Vagina (tissue), 2 donors: ENCODE data around the gene TMEM108. TPM values are rescaled to one million over a fixed set of nuclear protein-coding genes. Genes with fewer than 3 reads are reported as not detected.

Source experiments
- DNase-seq, 2 donors: peaks; one replicate each; pipeline ENCODE4 v3.0.0-alpha.2; 2017; ENCODE audit errors: extremely low spot score in 2 of 2
- H3K27ac ChIP-seq: fragments of 200-600 bp; sonication (generic); one replicate; pipeline ENCODE4 v1.5.1; 2019
- H3K27me3 ChIP-seq: fragments of 200-600 bp; sonication (generic); one replicate; pipeline ENCODE4 v1.5.1; 2019
- H3K36me3 ChIP-seq, 2 donors: fragments of 200-600 bp; sonication (generic); one replicate each; pipeline ENCODE4 v1.5.1; 2017 to 2019
- H3K4me1 ChIP-seq: fragments of 200-600 bp; sonication (generic); one replicate; pipeline ENCODE4 v1.5.1; 2019
- H3K4me3 ChIP-seq, 2 donors: fragments of 200-600 bp; sonication (generic); 1 replicate in 1 of 2; 2 replicates in 1 of 2; pipeline ENCODE4 v1.5.1; 2016 to 2019
- H3K9me3 ChIP-seq: fragments of 200-600 bp; sonication (generic); one replicate; pipeline ENCODE4 v1.5.1; 2019
- POLR2A ChIP-seq, 2 donors: fragments of 450-650 bp; IDR thresholded peaks; one replicate each; pipeline ENCODE4 v1.6.1; 2017; ENCODE audit warnings: antibody characterized with exemption in 2 of 2, mild to moderate bottlenecking in 2 of 2, moderate library complexity in 2 of 2
- POLR2AphosphoS5 ChIP-seq, 2 donors: sonication (generic); formaldehyde crosslinking; IDR thresholded peaks; one replicate each; pipeline ENCODE4 v1.9.0; 2017; ENCODE audit warnings: antibody characterized with exemption in 2 of 2, mild to moderate bottlenecking in 2 of 2, low read depth in 1 of 2; ENCODE audit not compliant: insufficient read depth in 1 of 2
- intact Hi-C: fragments of 100-400 bp; cut with DNase I; formaldehyde crosslinking; loops from one replicate; pipeline ENCODE4 v1.15.1; 2023
- total RNA-seq: library from RNA; depleted of rRNA; stranded (reverse); fragments of >200 nt; gene quantifications from one replicate; pipeline ENCODE4 v1.2.3, GENCODE V29; 2016
- TF ChIP-seq, protein P1 (sequence below), 3 experiments: fragments of 450-650 bp in 2 of 3; fragments of 200-600 bp in 1 of 3; sonication (generic) in 1 of 3; IDR thresholded peaks; one replicate each; pipeline ENCODE4 v1.5.1; 2017 to 2019; ENCODE audit warnings: antibody characterized with exemption in 3 of 3, mild to moderate bottlenecking in 2 of 3, moderate library complexity in 2 of 3

The TMEM108 gene
- total RNA-seq, 1 donor from 2014 or later, result 3.2 TPM

DNA sequence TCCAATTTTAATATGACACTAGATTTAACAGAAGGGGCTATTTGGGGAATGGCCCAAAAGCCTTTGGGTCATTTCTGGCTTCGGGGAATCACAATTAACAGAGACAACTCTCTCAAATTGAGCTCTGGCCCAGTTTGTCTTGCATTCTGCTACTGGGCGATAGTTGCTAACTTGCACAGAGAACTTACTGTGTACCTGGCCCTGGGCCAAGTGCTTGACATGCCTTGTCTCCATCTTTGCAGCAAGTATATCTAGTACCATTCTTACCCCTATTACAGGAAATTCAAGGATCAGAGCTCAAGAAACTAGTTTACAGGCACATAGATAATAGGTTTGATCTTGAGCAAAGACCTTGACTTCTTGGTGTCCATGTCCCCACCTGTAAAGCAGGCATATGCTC is 175.7 kb downstream of the TMEM108 start:
- Histone ChIP-seq H3K36me3 (no peaks in the 10 kb centered on the region), H3K4me3 (no peak overlapping the region), H3K27ac (no peak overlapping the region), H3K9me3 (no peaks in the 10 kb centered on the region), H3K4me1 (no peaks in the 10 kb centered on the region), H3K27me3 (no peaks in the 10 kb centered on the region)
- DNase-seq, result no peak
- intact Hi-C loops, result no loop called here
- TF ChIP-seq, protein P1, sequence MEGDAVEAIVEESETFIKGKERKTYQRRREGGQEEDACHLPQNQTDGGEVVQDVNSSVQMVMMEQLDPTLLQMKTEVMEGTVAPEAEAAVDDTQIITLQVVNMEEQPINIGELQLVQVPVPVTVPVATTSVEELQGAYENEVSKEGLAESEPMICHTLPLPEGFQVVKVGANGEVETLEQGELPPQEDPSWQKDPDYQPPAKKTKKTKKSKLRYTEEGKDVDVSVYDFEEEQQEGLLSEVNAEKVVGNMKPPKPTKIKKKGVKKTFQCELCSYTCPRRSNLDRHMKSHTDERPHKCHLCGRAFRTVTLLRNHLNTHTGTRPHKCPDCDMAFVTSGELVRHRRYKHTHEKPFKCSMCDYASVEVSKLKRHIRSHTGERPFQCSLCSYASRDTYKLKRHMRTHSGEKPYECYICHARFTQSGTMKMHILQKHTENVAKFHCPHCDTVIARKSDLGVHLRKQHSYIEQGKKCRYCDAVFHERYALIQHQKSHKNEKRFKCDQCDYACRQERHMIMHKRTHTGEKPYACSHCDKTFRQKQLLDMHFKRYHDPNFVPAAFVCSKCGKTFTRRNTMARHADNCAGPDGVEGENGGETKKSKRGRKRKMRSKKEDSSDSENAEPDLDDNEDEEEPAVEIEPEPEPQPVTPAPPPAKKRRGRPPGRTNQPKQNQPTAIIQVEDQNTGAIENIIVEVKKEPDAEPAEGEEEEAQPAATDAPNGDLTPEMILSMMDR (IDR thresholded peaks at IDR 0.05), result no peak
- TF ChIP-seq POLR2A (IDR thresholded peaks at IDR 0.05) (no peak), POLR2AphosphoS5 (IDR thresholded peaks at IDR 0.05; ENCODE audit: insufficient read depth in 1 of 2, low read depth in 1 of 2) (no peak)

DNA sequence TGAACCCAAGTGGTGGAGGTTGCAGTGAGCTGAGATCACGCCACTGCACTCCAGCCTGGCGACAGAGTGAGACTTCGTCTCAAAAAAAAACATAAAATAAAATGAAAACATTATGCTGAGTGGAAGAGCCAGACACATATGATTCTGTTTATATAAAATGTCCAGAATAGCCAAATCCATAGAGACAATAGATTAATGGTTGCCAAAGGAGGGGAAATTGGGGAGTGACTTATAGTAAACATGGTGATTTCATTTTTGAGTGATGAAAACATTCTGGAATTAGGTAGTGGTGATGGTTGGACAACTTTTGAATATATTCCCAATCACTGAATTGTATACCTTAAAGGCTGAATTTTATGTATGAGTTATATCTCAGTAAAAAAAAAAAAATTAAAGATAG is 189.6 kb downstream of the TMEM108 start:
- peaks cover 5% of the 10 kb centered on the region for H3K9me3 ChIP-seq
- intact Hi-C loops, result no loop called here
- H3K4me3 ChIP-seq, result no peak overlapping the region
- TF ChIP-seq POLR2A (IDR thresholded peaks at IDR 0.05) (no peak), POLR2AphosphoS5 (IDR thresholded peaks at IDR 0.05; ENCODE audit: insufficient read depth in 1 of 2, low read depth in 1 of 2) (no peak)
- TF ChIP-seq, protein P1 (IDR thresholded peaks at IDR 0.05), result no peak
- H3K27me3 ChIP-seq, result no peaks in the 10 kb centered on the region
- H3K36me3 ChIP-seq, result no peaks in the 10 kb centered on the region
- H3K27ac ChIP-seq, result no peak overlapping the region
- H3K4me1 ChIP-seq, result no peaks in the 10 kb centered on the region
- DNase-seq, result no peak

DNA sequence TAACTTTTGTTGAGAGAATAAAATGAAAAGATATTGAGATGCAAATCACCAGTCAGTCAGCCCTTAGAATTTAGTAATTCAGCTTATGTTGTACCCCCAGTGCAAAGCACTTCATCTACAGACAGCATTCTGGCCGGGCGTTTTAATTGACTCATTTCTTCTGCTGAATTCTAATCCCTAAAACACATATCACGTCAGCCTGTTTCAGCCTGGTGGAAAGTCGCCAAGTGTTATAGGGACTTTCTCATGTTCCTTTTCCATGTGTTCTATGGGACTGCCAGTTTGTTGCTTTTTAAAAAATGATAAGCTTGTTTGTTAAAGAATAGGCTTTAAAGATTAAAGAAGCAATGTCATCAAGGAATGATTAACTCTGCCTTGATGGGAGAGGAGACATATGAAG is 192.0 kb downstream of the TMEM108 start:
- intact Hi-C loops, result no loop called here
- Histone ChIP-seq H3K4me1 (no peaks in the 10 kb centered on the region), H3K9me3 (no peaks in the 10 kb centered on the region), H3K27me3 (no peaks in the 10 kb centered on the region), H3K27ac (no peak overlapping the region), H3K36me3 (no peaks in the 10 kb centered on the region), H3K4me3 (no peak overlapping the region)
- no peak for DNase-seq
- TF ChIP-seq POLR2A (IDR thresholded peaks at IDR 0.05), result no peak
- no peak for TF ChIP-seq POLR2AphosphoS5 (IDR thresholded peaks at IDR 0.05; ENCODE audit: insufficient read depth in 1 of 2, low read depth in 1 of 2)
- TF ChIP-seq, protein P1 (IDR thresholded peaks at IDR 0.05), result no peak

DNA sequence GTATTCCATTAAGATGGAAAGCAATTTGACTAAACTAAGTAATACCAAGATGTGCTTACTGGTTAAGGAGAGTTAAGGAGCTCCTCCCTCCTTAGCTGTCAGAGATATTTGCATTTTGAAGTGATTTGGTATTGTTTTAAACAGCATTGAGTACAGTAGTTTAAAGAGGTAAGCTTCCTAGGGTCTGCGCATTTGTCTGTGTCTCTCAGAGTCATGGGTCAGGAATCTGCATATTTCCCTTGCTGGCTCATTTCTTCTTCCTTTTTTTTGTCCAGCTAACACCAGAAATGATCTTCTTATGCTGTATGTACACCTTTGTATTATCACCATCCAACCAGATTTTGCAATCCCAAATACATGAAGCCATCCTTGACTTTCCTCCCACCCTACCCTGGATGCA is 198.7 kb downstream of the TMEM108 start:
- no peaks in the 10 kb centered on the region for H3K27me3 ChIP-seq
- H3K9me3 ChIP-seq, result no peaks in the 10 kb centered on the region
- intact Hi-C loops, result no loop called here
- no peak for DNase-seq
- H3K27ac ChIP-seq, result no peak overlapping the region
- no peaks in the 10 kb centered on the region for H3K36me3 ChIP-seq
- no peak overlapping the region for H3K4me3 ChIP-seq
- TF ChIP-seq, protein P1 (IDR thresholded peaks at IDR 0.05), result no peak
- TF ChIP-seq POLR2AphosphoS5 (IDR thresholded peaks at IDR 0.05; ENCODE audit: insufficient read depth in 1 of 2, low read depth in 1 of 2) (no peak), POLR2A (IDR thresholded peaks at IDR 0.05) (no peak)
- H3K4me1 ChIP-seq, result no peaks in the 10 kb centered on the region

DNA sequence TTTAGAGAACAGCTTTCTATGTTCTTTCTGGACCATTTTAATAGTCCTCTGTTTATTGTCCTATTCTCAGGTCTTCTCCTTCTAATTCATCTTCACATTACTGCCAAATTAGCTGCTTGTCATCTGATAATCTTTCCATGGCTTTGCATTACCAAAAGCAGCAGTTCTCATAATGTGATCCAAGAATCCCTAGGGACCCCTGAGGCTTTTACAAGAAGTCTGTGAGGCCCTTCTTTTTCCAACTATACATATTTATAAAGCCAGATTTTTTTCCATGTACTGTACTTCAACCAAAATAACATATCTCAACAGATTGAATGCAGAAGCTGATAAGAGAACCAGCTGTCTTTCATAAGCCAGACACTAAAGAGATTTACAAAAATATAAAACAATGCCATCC is 199.2 kb downstream of the TMEM108 start:
- H3K4me3 ChIP-seq, result no peak overlapping the region
- intact Hi-C loops, result no loop called here
- no peaks in the 10 kb centered on the region for H3K36me3 ChIP-seq
- DNase-seq, result no peak
- H3K27ac ChIP-seq, result no peak overlapping the region
- H3K27me3 ChIP-seq, result no peaks in the 10 kb centered on the region
- TF ChIP-seq POLR2AphosphoS5 (IDR thresholded peaks at IDR 0.05; ENCODE audit: insufficient read depth in 1 of 2, low read depth in 1 of 2) (no peak), POLR2A (IDR thresholded peaks at IDR 0.05) (no peak)
- TF ChIP-seq, protein P1 (IDR thresholded peaks at IDR 0.05), result no peak
- H3K4me1 ChIP-seq, result no peaks in the 10 kb centered on the region
- no peaks in the 10 kb centered on the region for H3K9me3 ChIP-seq
